Measurements from ENCODE around the gene ZNF76.

Gene ZNF76

DNA sequence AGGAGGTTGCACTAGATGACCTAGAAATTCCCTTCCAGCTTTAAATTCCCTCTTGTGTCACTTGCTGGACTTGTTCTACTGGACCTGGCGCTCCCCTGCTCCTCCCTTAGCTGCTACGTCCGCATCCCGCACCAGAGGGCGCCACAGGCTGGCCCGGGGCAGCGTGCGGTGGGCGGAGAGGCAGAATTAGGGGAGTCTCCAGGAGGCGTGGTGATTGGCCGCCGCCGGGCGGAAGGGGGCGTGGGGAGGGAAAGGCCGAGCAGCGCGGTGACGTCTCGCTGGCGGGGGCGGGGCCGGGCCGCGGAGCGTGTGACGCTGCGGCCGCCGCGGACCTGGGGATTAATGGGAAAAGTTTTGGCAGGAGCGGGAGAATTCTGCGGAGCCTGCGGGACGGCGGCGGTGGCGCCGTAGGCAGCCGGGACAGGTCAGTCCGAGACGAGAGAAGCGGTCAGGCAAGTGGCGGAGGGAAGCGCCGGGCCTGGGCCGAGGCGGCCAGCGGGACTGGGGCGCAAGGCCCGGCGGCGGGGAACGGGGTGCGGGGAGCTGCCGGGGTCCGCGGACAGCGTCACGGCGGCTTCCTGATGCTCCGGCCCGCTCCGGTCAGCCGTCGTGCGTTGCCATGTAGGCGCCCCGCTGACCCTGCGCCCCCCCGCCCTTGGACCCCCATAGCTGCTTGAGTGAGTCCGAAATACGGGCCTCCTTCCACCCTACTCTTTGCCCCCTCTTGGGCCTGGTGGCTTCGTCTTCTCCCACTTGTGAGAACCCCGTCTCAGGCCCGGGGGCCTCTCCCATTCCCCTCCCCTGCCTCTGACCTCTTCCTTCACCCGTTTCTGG, 82.9 kb downstream of the ZNF76 start, which contains the start of gene PPARD:
TSS of gene PPARD (plus strand) at position 301 of the 834 bp plus-strand sequence. CDS start 68,530 bp downstream, outside the sequence.
- TF ChIP-seq SIN3A (IDR thresholded peaks at IDR 0.05; ENCODE audit: borderline replicate concordance, insufficient read depth, low read length), result peak; percentile 33; the same call in 1 of the 2 replicates
- peak; percentile 93 for TF ChIP-seq FOXP2 (optimal IDR thresholded peaks at IDR 0.05; ENCODE audit: borderline replicate concordance, extremely low read depth, extremely low read length, insufficient read depth)
- peak; percentile 76 for TF ChIP-seq POLR2AphosphoS5 (IDR thresholded peaks at IDR 0.05; ENCODE audit: low read depth, low read length)
- TF ChIP-seq, protein P1, sequence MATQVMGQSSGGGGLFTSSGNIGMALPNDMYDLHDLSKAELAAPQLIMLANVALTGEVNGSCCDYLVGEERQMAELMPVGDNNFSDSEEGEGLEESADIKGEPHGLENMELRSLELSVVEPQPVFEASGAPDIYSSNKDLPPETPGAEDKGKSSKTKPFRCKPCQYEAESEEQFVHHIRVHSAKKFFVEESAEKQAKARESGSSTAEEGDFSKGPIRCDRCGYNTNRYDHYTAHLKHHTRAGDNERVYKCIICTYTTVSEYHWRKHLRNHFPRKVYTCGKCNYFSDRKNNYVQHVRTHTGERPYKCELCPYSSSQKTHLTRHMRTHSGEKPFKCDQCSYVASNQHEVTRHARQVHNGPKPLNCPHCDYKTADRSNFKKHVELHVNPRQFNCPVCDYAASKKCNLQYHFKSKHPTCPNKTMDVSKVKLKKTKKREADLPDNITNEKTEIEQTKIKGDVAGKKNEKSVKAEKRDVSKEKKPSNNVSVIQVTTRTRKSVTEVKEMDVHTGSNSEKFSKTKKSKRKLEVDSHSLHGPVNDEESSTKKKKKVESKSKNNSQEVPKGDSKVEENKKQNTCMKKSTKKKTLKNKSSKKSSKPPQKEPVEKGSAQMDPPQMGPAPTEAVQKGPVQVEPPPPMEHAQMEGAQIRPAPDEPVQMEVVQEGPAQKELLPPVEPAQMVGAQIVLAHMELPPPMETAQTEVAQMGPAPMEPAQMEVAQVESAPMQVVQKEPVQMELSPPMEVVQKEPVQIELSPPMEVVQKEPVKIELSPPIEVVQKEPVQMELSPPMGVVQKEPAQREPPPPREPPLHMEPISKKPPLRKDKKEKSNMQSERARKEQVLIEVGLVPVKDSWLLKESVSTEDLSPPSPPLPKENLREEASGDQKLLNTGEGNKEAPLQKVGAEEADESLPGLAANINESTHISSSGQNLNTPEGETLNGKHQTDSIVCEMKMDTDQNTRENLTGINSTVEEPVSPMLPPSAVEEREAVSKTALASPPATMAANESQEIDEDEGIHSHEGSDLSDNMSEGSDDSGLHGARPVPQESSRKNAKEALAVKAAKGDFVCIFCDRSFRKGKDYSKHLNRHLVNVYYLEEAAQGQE (IDR thresholded peaks at IDR 0.05; ENCODE audit: insufficient read depth in 1 of 2, low read depth in 2 of 2, low read length in 2 of 2), result no peak

DNA sequence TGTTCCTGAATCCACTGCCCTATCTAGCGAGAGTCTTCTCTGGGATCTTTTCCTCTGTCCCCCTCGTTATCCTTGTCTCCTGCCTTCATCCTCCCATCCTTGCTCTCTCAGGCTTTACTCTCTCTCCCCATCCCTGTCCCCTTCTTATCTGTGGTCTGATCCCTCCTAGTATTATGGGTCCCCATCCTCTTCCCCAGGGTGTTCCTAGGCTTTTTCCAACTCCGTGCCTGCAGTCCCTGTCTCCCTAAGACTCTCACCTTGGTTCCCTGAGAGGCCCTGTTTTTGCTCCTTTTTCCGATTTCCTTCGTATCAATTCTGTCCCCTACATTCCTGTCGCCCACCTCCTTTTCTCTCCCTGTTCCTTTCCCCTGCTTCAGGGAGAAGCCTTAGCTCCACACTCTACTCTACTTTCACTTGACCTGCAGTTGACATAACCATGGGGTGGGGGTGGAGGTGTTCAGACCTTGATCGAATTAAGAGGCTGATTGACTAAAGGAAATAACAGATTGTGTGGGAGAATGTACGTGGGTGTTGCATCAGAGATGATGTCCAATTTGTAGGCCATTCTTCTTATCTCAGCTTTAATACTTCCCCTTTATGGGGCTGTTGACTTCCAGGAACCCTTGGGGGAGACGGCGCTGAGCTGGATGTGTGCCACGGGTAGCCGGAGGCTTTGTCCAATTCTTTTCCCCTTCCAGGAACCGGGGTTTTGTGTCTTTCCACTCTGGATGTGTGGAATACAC, 83.7 kb downstream of the ZNF76 start:
- TF ChIP-seq FOXP2 (optimal IDR thresholded peaks at IDR 0.05; ENCODE audit: borderline replicate concordance, extremely low read depth, extremely low read length, insufficient read depth) (no peak), TAF1 (IDR thresholded peaks at IDR 0.05; ENCODE audit: borderline replicate concordance, insufficient read depth, low read length) (0 out of 2 replicates have a peak, but pooled peaks have one; percentile 29), POLR2AphosphoS5 (IDR thresholded peaks at IDR 0.05; ENCODE audit: low read depth, low read length) (0 out of 2 replicates have a peak, but pooled peaks have one; percentile 32), SIN3A (IDR thresholded peaks at IDR 0.05; ENCODE audit: borderline replicate concordance, insufficient read depth, low read length) (no peak)
- TF ChIP-seq, protein P1 (IDR thresholded peaks at IDR 0.05; ENCODE audit: insufficient read depth in 1 of 2, low read depth in 2 of 2, low read length in 2 of 2), result 0 out of 4 replicates have a peak, but pooled peaks of 1 of the 2 experiments have one; percentile 29

DNA sequence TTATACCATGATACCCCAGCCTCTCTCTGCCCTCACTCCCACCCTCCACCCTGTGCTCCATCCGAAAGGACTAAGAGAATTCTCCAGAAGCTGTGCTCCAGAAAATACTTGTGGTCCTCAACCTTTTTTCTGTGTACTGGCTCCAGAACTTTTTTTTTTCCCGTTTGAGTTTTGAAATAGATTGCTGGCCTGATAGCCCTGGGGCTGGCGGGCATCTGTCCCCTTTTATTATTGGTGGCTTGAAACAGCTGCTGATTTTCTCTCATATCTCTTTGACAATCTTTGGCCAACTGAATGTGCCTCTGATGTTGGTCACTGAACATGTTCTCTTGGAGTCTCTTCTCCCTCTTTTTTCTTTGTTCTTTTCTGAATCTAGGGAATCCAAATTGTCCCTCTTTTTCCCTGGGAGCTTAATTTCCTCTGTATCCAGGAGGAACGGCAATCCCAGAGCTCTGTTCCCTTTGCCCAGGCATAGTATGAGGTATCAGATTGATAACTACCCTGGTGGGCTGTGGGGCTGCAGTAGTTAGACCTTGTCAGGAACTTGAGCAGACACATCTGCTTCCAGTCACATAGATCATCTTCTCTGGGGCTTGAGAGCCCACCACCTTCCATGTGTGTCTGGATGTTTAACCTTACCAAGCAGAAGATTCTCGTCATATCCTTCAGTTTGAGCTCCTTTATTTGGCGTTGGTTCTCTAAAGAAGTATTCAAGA, 84.5 kb downstream of the ZNF76 start:
- TF ChIP-seq, protein P1 (IDR thresholded peaks at IDR 0.05; ENCODE audit: insufficient read depth in 1 of 2, low read depth in 2 of 2, low read length in 2 of 2), result no peak
- no peak for TF ChIP-seq SIN3A (IDR thresholded peaks at IDR 0.05; ENCODE audit: borderline replicate concordance, insufficient read depth, low read length)
- TF ChIP-seq FOXP2 (optimal IDR thresholded peaks at IDR 0.05; ENCODE audit: borderline replicate concordance, extremely low read depth, extremely low read length, insufficient read depth), result no peak
- TF ChIP-seq TAF1 (IDR thresholded peaks at IDR 0.05; ENCODE audit: borderline replicate concordance, insufficient read depth, low read length), result no peak
- TF ChIP-seq POLR2AphosphoS5 (IDR thresholded peaks at IDR 0.05; ENCODE audit: low read depth, low read length), result no peak

All from PFSK-1 (cell line).